Muscle of arm (tissue), 14 donors: ENCODE results near the gene AKAP8. TPM values are rescaled to one million over a fixed set of nuclear protein-coding genes. Genes with fewer than 3 reads are reported as not detected.
"Not testable (repeated sequence)": the region's sequence is repeated elsewhere in the genome, so short reads cannot be mapped to it uniquely, and the experiment has no call there.

Source experiments
- DNase-seq: peaks from one replicate; pipeline ENCODE4 v3.0.0-alpha.2; 2013
- long read RNA-seq, 11 donors: transcript quantifications; one replicate each; lab custom pipeline, GENCODE V29; 2026
- polyA plus RNA-seq, 12 donors: library from polyadenylated mRNA; unstranded; fragments of 120-200 nt; gene quantifications; one replicate each; pipeline ENCODE4 v1.2.1, GENCODE V29; 2013; ENCODE audit not compliant: insufficient read length in 12 of 12

Gene AKAP8
- polyA plus RNA-seq = 10 to 100 TPM in 11 of 12 donors, not detected in 1; 15.6 to 29.7 (median 20.1) TPM
- long read RNA-seq, donor 1, partial matches to known transcripts = 0 of 1 reads
- long read RNA-seq, donor 1, other reads (novel, unspliced or antisense) = 0 of 1 reads
- long read RNA-seq, donor 2, partial matches to known transcripts = 0 of 1 reads
- long read RNA-seq, donor 2, other reads (novel, unspliced or antisense) = 0 of 1 reads
- long read RNA-seq, donor 3 = 0 reads
- long read RNA-seq, donor 4 = 0 reads
- long read RNA-seq, donor 5, partial matches to known transcripts = 0 of 2 reads
- long read RNA-seq, donor 5, other reads (novel, unspliced or antisense) = 0 of 2 reads
- long read RNA-seq, donor 6 = 0 reads
- long read RNA-seq, donor 7 = 0 reads
- long read RNA-seq, donor 8, partial matches to known transcripts = 0 of 1 reads
- long read RNA-seq, donor 8, other reads (novel, unspliced or antisense) = 0 of 1 reads
- long read RNA-seq, donor 9 = 0 reads
- long read RNA-seq, donor 10 = 0 reads
- long read RNA-seq, donor 11, partial matches to known transcripts = 0 of 1 reads
- long read RNA-seq, donor 11, other reads (novel, unspliced or antisense) = 0 of 1 reads

DNA sequence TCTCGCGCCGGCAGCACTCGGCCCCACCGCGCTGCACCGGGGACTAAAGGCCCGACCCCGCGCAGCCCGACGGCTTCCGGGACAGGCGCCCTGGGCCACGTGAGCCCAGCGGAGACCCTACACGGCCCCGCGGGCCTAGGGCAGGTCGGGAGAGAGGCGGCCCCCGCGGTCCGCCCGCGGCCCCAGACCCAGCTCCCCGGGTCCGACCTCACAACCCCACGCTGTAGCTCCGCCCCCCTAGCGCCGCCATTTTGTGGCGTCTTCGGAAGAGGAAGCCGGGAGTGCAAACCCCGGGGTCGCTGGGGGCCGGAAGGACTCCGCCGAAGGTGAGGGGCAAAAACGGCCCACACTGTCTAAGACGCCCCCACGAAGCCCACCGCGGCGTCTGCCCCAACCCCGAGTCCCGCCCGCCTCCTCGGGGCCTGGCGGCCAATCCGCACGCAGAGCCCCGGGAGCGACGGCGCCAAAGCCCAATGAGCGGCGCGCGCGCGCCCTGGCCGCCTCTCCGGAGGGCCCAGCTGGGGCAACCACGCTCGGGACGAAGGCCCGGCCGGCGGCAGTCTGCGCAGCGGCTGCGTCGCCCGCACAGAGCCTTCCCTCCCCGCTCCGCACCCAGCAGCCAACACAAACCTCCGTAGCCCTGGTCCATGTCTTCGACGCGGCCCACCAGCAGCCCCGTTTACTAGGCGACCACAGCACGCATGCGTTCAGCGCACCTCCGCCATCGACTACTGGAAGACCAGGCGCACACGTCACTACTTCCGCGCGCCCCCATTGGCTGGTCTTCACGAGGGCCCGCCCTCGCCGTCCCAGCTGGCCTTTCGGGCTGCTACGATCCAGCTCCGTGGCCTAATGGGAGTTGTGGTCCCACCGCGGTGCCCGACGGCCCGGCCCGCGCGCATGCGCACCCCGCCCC lies at the start of gene AKAP8:
TSS of gene AKAP8 (minus strand) at position 705 of the 916 bp plus-strand sequence. CDS start at position 649, 56 bp downstream.
- DNase-seq = peak; percentile 98

DNA sequence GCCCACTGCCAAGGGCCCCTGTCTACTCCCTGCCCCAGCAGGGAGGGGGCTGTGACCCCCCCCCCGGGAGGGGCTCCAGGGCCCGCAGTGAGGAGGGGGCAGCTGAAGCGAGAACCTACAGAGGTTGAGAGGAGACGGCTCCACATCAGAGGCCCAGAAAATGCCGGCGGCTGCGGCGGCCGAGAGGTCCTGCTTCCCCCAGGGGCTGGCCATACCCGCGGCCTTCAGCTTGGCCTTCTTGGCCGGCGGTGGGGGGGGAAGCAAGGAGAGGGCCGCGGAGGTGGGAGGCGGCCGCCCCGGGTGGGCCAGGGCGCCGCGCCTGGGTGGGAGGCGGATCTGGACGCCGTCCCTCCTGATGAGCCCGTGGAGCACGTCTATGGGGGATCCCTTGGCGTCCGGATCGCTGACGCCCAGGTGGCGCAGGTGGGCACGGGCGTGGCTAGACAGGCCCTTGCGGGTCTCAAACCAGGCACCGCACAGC lies 48.4 kb upstream of the AKAP8 start:
- no peak for DNase-seq

DNA sequence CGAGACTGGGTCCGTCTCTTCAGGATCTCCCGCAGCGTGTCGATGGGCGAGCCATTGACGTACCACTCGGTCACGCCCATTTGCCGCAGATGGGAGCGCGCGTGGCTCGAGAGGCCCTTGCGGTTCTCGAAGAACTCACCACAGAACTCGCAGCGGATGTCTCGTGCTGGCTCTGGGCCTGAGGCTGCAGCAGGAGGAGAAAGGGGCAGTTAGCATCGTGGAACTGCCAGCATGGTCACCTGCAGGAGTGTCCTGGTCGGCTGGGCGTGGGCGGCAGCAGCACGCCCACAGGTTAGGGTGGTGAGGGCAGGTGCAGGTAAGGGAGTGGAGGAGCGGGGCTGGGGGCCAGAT lies 47.7 kb upstream of the AKAP8 start:
- DNase-seq = no peak

DNA sequence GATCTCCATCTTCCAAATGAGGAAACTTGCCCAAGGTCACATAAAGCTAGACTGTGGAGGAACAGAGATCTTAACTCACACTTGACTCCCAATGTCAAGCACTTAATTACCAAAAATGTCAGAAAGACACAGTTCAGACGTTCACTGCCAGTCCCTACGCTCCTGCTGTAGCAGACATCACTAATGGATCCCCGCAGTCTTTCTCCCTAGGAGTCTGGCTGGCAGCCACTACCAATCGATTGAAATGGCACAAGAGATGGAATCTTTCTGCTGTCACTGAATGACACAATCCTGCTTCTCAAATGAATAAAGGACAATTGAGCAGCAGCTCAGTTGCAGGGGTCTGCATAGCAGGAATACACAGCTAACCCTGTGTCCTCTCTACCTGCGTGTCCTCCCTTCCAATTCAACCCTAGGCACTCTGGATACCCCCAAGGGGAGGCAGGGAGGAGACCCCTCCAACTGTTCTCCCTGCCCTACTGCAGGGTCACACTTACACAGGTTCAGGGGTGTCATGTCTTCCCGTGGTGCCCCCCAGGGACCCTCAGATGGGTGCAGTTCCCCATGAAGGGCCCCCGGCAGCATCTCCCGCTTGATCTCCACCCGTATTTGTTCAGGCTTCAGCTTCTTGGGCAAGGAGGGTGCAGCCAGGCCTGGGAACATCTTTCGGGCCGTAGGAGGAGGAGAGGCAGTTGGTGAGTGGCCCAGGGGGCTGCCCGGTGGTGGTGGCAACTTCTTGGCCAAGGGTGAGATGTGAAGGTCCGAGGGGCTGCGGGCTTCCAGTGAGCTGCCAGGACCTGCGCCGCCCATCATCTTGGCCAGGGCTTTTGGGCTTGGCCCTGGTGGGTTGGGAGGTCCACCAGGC lies 47.1 kb upstream of the AKAP8 start:
- no peak for DNase-seq

DNA sequence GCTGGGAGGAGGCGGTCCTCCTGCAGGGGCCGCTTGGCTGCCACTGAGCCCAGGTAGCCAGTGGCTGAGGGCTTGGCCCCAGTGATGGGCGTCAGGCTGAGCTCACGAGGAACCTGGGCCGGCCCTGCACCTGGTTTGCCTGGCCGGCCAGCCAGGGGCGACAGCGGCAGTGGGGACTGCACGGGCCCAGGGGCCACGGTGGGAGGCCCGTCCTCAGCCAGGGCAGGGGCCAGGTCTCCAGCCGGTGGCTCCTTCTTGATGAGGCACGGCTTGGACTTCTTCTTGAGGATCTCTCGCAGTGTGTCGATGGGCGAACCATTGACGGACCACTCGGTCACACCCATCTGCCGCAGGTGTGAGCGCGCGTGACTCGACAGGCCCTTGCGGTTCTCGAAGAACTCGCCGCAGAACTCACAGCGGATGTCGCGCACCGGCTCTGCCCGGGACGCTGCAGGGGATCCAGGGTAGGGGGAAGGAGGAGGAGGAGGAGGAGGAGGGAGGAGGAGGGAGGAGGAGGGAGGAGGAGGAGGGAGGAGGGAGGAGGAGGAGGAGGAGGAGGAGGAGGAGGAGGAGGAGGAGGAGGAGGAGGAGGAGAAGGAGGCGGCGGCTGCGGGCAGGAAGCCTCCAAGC lies 45.8 kb upstream of the AKAP8 start:
- no peak for DNase-seq

DNA sequence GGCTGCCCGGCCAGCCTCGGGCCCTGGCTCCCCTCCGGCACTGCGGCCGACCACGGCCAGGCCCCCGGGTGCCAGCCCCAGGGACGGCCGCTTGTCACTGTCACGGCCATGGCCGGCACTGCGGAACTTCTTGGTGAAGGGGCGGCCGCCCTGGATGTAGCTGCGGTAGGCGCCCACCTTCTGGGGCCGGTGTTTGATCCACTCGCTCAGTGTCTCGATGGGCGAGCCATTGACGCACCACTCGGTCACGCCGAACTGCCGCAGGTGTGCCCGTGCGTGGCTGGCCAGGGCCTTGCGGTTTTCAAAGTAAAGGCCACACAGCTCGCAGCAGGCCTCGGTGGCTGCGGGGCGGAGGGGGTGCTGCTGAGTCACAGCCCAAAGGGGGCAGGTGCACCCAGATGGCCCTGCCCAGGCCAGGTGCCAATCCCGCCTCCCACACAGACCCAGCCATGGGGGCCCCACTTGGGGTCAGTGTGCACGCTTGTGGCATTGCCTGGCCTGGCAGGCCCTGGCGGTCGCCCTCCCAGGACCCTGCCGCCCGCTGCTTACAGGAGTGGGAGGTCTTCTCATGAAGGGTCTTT lies 45.2 kb upstream of the AKAP8 start:
- DNase-seq = no peak

DNA sequence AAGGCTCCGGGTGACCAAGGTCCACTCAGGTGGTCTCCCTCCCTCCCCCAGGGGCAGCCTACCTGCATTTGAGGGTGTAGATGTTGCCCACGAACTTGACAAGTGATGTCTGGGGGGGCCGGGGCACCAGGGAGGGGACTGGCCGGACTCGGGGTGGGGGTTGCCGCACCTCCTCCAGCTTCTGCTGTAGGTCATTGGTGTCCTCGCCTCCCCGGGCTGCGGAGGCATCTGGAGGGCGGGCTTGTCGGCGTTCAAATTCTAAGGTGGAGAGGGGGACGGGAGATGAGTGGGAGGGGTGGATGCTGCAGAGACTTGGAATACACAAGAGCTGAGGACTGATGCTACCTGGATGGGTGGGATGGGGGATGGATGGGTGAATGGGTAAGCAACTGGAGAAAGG lies 44.5 kb upstream of the AKAP8 start:
- no peak for DNase-seq

DNA sequence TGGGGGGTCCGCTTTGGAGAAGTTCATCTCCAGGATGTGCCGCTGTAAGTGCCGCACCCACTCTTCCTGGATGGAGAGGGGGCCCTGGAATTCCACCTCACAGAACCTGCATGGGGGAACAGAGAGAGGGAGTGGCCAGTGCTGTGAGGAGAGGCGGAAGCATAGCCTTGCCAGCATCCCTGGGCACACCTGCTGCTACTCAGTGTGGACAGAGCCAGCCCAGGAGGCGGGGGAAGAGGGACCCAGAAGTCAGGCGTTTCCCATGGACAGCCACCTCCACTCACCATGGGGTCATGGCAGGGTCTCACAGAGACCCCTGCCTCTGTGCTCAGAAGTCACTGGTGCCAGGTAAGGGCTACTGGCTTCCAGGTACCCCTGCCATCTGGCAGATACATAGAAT lies 43.5 kb upstream of the AKAP8 start:
- DNase-seq = no peak

DNA sequence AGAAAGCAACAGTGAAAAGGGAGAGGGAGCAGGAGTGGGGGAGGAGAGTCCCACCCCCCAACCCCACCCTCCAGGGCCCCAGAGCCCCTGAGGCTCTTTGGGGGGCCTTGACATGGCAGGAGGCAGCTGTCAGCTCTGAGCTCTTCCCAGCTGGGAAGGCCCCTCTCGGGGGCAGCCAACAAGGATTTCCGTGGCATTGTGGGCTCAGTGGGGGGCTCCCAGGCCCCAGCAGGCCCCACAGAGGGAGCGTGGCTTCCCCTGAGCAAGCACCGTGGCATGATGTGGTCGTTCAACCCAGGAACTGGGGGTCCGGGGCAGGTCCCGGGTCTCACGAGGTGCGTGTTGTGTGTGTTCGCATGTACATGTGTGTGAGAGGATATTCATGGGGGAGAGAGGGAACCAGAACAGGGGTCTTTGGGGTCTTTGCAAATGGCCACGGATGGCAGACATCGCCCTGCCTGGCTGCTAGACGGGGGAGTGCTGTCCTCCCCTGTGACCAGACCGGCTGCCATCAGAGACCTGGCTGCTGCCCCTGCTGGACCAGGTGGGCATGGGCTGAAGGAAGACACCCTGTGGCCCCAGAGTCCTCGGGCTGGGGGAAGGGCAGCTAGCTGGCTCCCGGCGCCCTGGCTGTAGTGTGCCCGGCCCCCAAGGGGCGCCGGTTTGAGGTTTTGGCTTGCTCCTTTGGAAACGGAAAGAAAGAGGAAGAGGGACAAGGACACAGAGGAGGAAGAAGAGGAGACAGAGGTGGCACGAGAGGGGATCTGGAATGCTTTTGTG lies 42.9 kb upstream of the AKAP8 start:
- no peak for DNase-seq

DNA sequence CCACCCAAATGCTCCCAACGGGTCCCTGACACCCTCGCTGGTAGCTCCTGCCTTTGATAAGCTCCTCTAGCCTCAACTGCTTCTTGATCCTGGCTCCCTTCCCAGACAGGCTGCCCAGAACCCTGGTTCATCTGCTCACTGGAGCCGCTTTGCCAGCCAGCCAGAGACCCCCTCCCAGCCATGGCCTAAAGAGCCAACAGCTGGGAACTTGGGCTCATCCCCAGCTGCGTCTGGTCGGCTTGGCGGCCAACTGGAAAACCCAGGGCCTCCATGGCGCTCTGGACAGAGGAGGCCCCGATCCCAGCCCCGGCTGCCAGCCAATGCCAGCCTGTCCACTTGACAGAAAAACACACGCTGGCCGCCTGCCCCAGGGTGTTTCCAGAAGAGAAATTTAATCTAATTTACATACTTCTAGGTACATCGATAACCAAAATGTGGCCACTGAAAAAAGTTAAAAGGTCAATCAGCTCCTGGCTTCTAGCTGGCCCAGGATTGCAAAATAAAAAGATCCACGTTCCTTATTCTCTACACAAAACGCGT lies 42.2 kb upstream of the AKAP8 start:
- peak; percentile 54 for DNase-seq

DNA sequence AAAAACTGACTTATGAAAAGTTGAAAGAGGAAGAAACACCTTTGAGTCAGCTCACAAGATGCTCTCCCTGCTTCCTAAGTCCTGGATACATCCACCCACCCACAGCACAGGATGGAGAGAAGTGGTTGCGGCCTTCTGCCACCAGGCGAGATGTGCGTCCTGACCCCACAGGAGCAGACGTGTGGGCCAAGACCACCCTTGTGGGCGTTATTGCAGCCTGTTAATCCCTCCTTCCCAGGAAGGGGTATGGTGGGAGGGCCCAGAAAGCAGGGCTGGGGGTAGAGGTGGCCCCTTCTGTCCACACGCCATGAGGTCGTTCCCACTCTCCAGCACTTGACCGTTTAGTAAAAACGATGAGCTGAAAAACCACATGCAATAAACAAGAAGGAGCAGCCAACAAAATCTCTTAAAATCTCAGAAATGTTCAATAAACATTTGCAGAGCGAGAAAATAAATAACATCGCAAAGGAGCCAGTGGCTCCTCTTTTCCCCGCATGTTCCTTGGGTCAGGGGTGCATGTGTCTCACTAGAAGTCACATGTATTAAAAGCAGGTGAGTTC lies 41.6 kb upstream of the AKAP8 start:
- no peak for DNase-seq

DNA sequence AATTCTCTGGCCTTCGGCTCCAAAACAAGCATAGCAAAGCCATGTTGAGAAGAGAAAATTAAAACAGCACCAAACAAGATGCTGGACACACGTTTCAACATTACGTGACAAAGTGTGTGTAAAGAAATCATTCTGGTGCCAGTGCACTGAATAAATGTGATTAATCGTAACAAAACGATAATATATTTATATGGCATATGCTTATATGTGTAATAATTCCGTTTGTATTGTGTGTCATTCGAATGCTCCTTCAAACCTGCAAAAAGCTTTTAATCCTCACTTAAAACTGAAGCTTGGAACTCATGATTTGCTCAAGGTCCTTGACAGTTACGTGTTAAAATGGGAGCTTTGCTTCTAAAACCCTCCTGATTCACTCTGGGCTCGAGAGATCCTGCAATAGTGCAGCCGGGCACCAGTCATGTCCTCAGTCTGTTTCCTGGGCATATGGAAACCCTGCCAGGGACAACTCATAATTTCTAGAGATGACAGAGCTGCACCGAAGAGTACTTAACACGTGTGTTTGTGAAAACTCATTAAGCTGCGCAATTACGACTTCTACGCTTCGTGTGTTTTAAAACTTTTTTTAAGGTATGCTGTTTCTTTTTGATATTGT lies 39.9 kb upstream of the AKAP8 start:
- DNase-seq = no peak

DNA sequence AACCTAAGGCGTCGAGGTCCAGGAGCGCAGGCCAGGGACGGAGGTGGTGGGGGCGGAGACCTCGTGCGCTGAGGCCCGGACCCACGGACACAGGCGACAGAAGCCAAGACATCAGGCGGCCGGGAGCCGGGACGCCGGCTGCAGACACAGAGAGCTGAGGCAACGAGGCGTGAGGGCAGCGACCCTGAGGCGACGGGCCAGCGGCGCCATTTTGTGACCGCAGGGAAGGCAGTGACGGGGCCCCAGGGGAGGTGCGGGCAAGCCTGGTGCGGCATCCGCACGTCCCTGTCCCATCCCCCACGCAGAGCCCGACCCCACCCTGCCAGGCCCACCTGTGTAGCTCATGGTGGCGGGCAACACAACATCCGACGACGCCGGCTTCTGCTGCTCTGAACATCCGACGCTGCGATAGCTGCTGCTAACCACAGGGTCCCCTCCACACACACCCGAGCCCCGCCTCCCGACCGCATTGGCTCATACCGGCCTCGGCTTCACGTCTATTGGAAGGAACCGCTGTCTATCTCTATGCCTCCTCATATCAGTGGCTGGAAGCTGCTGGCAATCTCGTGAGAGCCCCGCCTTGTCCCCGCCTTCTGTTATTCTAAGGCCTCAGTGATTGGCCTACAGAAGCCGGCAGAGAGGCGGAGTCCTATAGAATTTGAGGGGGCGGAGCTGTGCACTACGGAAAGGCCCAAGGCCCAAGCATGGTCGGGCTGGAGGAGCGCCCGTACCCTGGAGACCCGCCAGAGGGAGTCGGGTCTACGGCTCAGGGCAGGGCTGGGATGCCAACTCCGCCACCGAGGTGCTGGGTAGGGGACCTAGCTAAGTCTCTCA lies 39.2 kb upstream of the AKAP8 start, which contains the start of gene AKAP8L:
TSS of gene AKAP8L (minus strand) at position 410 of the 834 bp plus-strand sequence. CDS start at position 345, 65 bp downstream.
- DNase-seq = peak; percentile 99

DNA sequence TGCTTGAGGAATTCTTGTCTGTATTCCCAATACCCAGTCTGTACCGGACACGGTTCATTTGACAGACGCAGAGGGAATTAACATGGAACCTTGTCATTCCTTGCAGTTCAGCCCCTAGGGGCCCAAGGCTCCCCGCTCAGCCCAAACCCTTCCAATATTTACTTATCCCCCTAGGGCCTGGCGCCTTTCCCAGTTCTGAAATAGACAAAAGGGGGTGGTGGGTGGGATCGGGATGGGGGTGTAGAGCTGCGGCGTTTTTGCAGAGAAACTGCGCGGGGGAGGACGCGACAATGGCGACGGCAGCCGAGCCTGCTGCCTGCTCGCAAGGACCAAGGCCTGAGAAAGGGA lies 38.6 kb upstream of the AKAP8 start:
- DNase-seq = no peak

DNA sequence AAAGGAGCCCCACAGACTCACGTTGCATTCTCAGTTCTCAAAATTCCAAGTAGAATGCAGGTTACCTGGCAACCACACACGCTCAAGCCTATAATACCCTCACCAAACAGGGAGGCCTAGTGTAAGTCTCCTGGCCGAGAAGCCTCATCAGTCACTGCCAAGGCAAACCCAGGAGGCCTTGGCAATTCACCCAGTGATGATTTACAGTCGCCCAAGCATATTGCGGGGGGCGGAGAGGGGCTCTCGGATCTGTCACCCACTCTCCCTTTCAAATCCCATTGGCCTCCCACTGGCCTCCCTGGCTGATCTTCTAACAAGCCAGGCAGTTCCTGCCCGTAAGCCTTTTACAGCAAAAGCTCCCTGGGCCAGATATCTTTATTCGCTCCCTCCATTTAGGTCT lies 38.1 kb upstream of the AKAP8 start:
- DNase-seq = no peak

DNA sequence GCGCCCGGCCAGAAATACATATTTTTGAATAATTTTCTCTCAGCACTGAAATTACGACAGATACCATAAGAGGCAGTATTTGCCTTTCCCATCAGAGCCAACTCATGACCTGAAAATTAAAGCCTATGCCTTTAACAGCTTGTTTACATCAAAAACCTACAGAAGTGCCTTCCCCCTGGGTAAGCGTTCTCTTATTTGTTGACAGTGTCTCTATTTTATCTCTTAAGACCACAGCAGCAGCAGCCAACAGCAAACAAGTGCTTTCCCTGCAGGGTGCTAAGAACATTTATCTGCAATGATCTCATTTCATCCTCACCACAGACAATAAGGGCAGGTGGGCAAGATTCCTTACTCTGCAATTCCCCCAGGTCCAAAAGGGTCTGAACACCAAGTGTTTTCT lies 33.2 kb upstream of the AKAP8 start:
- no peak for DNase-seq

DNA sequence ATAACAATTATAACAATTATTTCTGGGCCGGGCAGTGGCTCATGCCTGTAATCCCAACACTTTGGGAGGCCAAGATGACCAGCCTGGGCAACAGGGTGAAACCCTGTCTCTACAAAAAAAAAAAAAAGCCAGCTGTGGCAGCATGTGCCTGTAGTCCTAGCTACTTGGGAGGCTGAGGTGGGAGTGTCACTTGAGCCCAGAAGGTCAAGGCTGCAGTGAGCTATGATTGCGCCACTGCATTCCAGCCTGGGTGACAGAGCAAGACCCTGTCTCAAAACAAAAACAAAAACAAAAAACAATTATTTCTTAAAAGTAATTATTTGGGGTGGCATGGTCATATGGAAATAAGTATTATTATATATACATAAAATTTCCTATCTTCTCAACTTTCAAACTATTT lies 31.8 kb upstream of the AKAP8 start:
- not testable (repeated sequence) for DNase-seq

DNA sequence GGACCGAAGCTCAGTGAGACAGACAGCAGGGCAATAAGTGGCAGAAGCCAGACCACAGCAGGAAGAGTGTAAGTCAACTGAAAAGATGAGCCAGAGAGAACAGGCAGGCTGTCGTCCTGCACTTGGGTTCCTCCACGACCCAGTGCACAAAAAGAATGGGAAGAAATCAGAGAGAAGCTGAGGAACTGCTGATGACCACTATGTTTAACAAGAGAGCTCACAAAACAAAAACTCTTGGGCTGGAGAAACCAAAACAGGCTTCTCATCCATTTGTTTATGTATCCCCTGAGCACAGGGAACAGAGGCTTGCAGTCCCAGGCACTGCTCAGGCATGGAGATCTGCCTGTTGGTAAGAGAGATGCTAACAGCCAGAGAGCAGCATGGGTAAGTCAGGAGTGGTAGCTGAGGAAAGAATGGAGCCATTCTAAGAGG lies 25.2 kb upstream of the AKAP8 start:
- no peak for DNase-seq
